A549 (cell line): ENCODE results near the gene ANTKMT. TPM values are rescaled to one million over a fixed set of nuclear protein-coding genes. Genes with fewer than 3 reads are reported as not detected.

Source experiments
- ATAC-seq, 2 experiments: fragments of 200-7000 bp in 1 of 2; fragments of >200 bp in 1 of 2; cut with Nextera tagmentation in 1 of 2; cut with Tn5 transposase in 1 of 2; 3 replicates each; pipeline versions ENCODE4 v1.8.0 to v1.9.1; 2018 to 2020; ENCODE audit warnings: mild to moderate bottlenecking in 1 of 2, moderate library complexity in 1 of 2
- CTCF ChIA-PET: fragments of 300-600 bp; sonication (Branson Sonifier 250); formaldehyde crosslinking; extraction: SDS; loops from one replicate; lab custom pipeline; 2021; ENCODE audit warnings: antibody characterized with exemption, inconsistent platforms; lab: Yijun Ruan, JAX
- POLR2A ChIA-PET: fragments of 350-600 bp; formaldehyde crosslinking; extraction: SDS; loops from one replicate; lab custom pipeline; 2021; ENCODE audit warnings: antibody characterized with exemption, inconsistent platforms; lab: Yijun Ruan, JAX
- DNase-seq, 2 experiments: peaks; one replicate each; pipeline versions ENCODE4 v3.0.0 to v3.0.0-alpha.2; 2011 to 2016; ENCODE audit warnings: low read depth in 1 of 2, low spot score in 1 of 2
- FAIRE-seq: peaks from 2 replicates; lab custom pipeline; 2011; peaks lifted over from hg19 to GRCh38; lab: Jason Lieb, UNC
- H3K27ac ChIP-seq, 2 experiments: fragments of >200 bp; sonication (Bioruptor Twin); formaldehyde crosslinking; 3 replicates each; pipeline ENCODE4 v1.5.1; 2016 to 2017
- H3K4me1 ChIP-seq: fragments of >200 bp; sonication (Bioruptor Twin); formaldehyde crosslinking; 3 replicates; pipeline ENCODE4 v1.6.1; 2016
- H3K4me2 ChIP-seq: fragments of >200 bp; sonication (Bioruptor Twin); formaldehyde crosslinking; 3 replicates; pipeline ENCODE4 v1.6.1; 2016
- H3K4me3 ChIP-seq: fragments of >200 bp; sonication (Bioruptor Twin); formaldehyde crosslinking; 3 replicates; pipeline ENCODE4 v1.5.1; 2016
- H3K9me3 ChIP-seq: fragments of >200 bp; sonication (Bioruptor Twin); formaldehyde crosslinking; 3 replicates; pipeline ENCODE4 v1.6.1; 2016
- CBX2 ChIP-seq: fragments of 200-600 bp; sonication (generic); IDR thresholded peaks from 2 replicates; pipeline ENCODE4 v1.6.1; 2016; ENCODE audit warnings: low read depth, mild to moderate bottlenecking, borderline replicate concordance
- CBX8 ChIP-seq: fragments of 200-600 bp; sonication (generic); IDR thresholded peaks from 2 replicates; pipeline ENCODE4 v1.6.1; 2016
- CEBPB ChIP-seq, 2 experiments: fragments of >200 bp in 1 of 2; sonication (Bioruptor Twin) in 1 of 2; formaldehyde crosslinking in 1 of 2; IDR thresholded peaks; 2 replicates each; pipeline ENCODE4 v1.6.1; 2012 to 2016
- CHD4 ChIP-seq: fragments of 200-600 bp; sonication (generic); IDR thresholded peaks from 2 replicates; pipeline ENCODE4 v1.6.1; 2016; ENCODE audit warnings: antibody characterized with exemption, mild to moderate bottlenecking, borderline replicate concordance
- EHMT2 ChIP-seq: fragments of 200-600 bp; sonication (generic); IDR thresholded peaks from 2 replicates; pipeline ENCODE4 v1.6.1; 2016; ENCODE audit warnings: antibody characterized with exemption, low read depth, mild to moderate bottlenecking, moderate library complexity
- ESRRA ChIP-seq: fragments of 150-350 bp; IDR thresholded peaks from 2 replicates; pipeline ENCODE4 v1.6.1; 2014; ENCODE audit warnings: mild to moderate bottlenecking, low read length, borderline replicate concordance
- FOSB ChIP-seq: fragments of 250-450 bp; sonication (Bioruptor Pico); IDR thresholded peaks from 2 replicates; pipeline ENCODE4 v1.5.0; 2020; ENCODE audit warnings: mild to moderate bottlenecking, moderate library complexity
- FOXS1 ChIP-seq: fragments of 250-450 bp; sonication (Bioruptor Pico); IDR thresholded peaks from 2 replicates; pipeline ENCODE4 v1.5.0; 2020; ENCODE audit warnings: mild to moderate bottlenecking, moderate library complexity
- GATA3 ChIP-seq: IDR thresholded peaks from 2 replicates; pipeline ENCODE4 v1.6.1; 2012; ENCODE audit warnings: borderline replicate concordance
- KDM1A ChIP-seq: fragments of 200-600 bp; sonication (generic); IDR thresholded peaks from 2 replicates; pipeline ENCODE4 v1.6.1; 2016; ENCODE audit warnings: low read depth, mild to moderate bottlenecking
- MAZ ChIP-seq: fragments of 150-350 bp; IDR thresholded peaks from 2 replicates; pipeline ENCODE4 v1.6.1; 2014; ENCODE audit warnings: antibody characterized with exemption, low read depth, low read length, borderline replicate concordance
- MYC ChIP-seq: IDR thresholded peaks from 2 replicates; pipeline ENCODE4 v1.6.1; 2012; ENCODE audit warnings: mild to moderate bottlenecking, inconsistent platforms, low read length, improper control_type of control experiment, borderline replicate concordance
- NR3C1 ChIP-seq: fragments of >200 bp; sonication (Bioruptor Twin); formaldehyde crosslinking; IDR thresholded peaks from 3 replicates; pipeline ENCODE4 v1.6.1; 2017
- SMC3 ChIP-seq: fragments of >200 bp; sonication (Bioruptor Twin); formaldehyde crosslinking; IDR thresholded peaks from 3 replicates; pipeline ENCODE4 v1.6.1; 2018; ENCODE audit warnings: inconsistent platforms
- TP53 ChIP-seq: fragments of 250-450 bp; sonication (Bioruptor Pico); IDR thresholded peaks from 2 replicates; pipeline ENCODE4 v1.5.0; 2021; ENCODE audit warnings: mild to moderate bottlenecking, moderate library complexity
- ZSCAN20 ChIP-seq: fragments of 250-450 bp; sonication (Bioruptor Pico); IDR thresholded peaks from 2 replicates; pipeline ENCODE4 v1.8.0; 2022; ENCODE audit warnings: mild to moderate bottlenecking, moderate library complexity
- WGBS: methylation state at CpG from one replicate; pipeline ENCODE4 v1.1.6; 2017; ENCODE audit errors: missing lambda C conversion rate; 5-methylcytosine and 5-hydroxymethylcytosine counted together
- polyA plus RNA-seq, 4 experiments: library from polyadenylated mRNA; depleted of rRNA in 3 of 4; stranded (reverse); fragments of >200 nt; fragmentation: RNase III in 1 of 4; extraction: RNeasy Plus Mini Kit Qiagen cat#74134 plus additional on column Dnase treatment in 1 of 4; gene quantifications; 2 replicates in 3 of 4; 3 replicates in 1 of 4; pipeline ENCODE4 v1.2.3, GENCODE V29; 2011 to 2017
- TF ChIP-seq, protein P1 (sequence below): fragments of >200 bp; sonication (Bioruptor Twin); formaldehyde crosslinking; IDR thresholded peaks from 3 replicates; pipeline ENCODE4 v1.6.1; 2016
- TF ChIP-seq, protein P2 (sequence below): fragments of 200-600 bp; sonication (generic); IDR thresholded peaks from 2 replicates; pipeline ENCODE4 v1.6.1; 2016; ENCODE audit warnings: antibody characterized with exemption, mild to moderate bottlenecking, moderate library complexity
- TF ChIP-seq, protein P3 (sequence below): fragments of >200 bp; sonication (Bioruptor Twin); formaldehyde crosslinking; IDR thresholded peaks from 3 replicates; pipeline ENCODE4 v1.5.1; 2016
- TF ChIP-seq, protein P4 (sequence below): IDR thresholded peaks from 2 replicates; pipeline ENCODE4 v1.6.1; 2012; ENCODE audit warnings: low read depth, borderline replicate concordance
- TF ChIP-seq, protein P5 (sequence below): fragments of >200 bp; sonication (Bioruptor Twin); formaldehyde crosslinking; IDR thresholded peaks from 2 replicates; pipeline ENCODE4 v1.6.1; 2016

The ANTKMT gene
- polyA plus RNA-seq, 2 of the 4 experiments (the other 2 are of a cell fraction): 11.9 to 55.8 TPM

DNA sequence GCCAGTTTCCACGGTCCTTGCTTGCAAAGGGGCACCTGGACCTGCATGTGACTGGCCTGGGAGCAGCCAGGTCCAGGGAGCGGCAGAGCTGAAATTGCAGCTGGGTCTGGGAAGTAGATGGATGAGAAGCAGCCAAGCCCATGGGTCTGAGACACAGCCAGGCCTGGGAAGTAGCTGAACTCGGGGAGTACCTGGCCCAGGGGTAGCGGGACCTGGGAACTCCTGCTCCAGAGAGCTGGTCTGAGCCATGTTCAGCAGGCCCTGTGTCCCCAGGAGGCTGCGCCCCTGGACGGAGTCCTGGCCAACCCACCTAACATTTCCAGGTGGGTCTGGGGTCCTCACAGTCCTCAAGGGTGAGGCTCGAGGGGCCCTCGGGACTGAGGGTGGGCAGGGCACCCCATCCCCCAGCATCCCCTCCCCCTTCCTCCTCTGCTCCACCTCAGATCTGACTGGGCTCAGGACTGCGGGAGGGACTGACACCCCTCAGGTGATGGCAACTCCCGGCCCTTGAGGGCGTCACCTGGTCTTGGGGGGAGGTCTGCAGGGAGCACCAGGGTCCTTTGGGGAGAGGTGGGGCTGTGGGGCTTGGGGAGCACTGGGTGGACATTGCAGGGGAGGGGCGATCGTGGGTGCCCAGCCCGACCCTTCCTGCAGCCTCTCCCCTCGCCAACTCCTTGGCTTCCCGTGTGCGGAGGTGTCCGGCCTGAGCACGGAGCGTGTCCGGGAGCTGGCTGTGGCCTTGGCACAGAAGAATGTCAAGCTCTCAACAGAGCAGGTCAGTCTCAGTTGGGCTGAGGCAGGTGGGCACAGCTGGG lies 42.6 kb downstream of the ANTKMT start:
- Histone ChIP-seq H3K27ac (peak overlapping the region in 1 of 2 experiments; percentile 1; a peak in 2 of 6 replicates), H3K4me2 (no peak overlapping the region), H3K9me3 (no peaks in the 10 kb centered on the region), H3K4me1 (peaks cover 41% of the 10 kb centered on the region), H3K4me3 (no peak overlapping the region)
- 50% methylated on average over 16 of the region's 21 CpGs for WGBS
- CTCF ChIA-PET: interaction anchor here (0.8 to 15.8 kb wide), 5 partner anchors 20 to 48 kb away, joined by 3 to 105 read pairs (median 4); partner anchors contain the start of genes CHTF18, METRN and RPUSD1
- POLR2A ChIA-PET: interaction anchor here (0.6 kb wide), 1 partner anchor 15 kb away, joined by 3 read pairs; no protein-coding TSS in a partner anchor
- ATAC-seq (peak in 1 of 2 experiments; percentile 8; a peak in 2 of 6 replicates), DNase-seq (peak in 1 of 2 experiments; percentile 49), FAIRE-seq (no peak)
- TF ChIP-seq, protein P1, sequence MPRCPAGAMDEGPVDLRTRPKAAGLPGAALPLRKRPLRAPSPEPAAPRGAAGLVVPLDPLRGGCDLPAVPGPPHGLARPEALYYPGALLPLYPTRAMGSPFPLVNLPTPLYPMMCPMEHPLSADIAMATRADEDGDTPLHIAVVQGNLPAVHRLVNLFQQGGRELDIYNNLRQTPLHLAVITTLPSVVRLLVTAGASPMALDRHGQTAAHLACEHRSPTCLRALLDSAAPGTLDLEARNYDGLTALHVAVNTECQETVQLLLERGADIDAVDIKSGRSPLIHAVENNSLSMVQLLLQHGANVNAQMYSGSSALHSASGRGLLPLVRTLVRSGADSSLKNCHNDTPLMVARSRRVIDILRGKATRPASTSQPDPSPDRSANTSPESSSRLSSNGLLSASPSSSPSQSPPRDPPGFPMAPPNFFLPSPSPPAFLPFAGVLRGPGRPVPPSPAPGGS: no peak
- TF ChIP-seq, protein P2, sequence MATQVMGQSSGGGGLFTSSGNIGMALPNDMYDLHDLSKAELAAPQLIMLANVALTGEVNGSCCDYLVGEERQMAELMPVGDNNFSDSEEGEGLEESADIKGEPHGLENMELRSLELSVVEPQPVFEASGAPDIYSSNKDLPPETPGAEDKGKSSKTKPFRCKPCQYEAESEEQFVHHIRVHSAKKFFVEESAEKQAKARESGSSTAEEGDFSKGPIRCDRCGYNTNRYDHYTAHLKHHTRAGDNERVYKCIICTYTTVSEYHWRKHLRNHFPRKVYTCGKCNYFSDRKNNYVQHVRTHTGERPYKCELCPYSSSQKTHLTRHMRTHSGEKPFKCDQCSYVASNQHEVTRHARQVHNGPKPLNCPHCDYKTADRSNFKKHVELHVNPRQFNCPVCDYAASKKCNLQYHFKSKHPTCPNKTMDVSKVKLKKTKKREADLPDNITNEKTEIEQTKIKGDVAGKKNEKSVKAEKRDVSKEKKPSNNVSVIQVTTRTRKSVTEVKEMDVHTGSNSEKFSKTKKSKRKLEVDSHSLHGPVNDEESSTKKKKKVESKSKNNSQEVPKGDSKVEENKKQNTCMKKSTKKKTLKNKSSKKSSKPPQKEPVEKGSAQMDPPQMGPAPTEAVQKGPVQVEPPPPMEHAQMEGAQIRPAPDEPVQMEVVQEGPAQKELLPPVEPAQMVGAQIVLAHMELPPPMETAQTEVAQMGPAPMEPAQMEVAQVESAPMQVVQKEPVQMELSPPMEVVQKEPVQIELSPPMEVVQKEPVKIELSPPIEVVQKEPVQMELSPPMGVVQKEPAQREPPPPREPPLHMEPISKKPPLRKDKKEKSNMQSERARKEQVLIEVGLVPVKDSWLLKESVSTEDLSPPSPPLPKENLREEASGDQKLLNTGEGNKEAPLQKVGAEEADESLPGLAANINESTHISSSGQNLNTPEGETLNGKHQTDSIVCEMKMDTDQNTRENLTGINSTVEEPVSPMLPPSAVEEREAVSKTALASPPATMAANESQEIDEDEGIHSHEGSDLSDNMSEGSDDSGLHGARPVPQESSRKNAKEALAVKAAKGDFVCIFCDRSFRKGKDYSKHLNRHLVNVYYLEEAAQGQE: no peak
- TF ChIP-seq SMC3: no peak

DNA sequence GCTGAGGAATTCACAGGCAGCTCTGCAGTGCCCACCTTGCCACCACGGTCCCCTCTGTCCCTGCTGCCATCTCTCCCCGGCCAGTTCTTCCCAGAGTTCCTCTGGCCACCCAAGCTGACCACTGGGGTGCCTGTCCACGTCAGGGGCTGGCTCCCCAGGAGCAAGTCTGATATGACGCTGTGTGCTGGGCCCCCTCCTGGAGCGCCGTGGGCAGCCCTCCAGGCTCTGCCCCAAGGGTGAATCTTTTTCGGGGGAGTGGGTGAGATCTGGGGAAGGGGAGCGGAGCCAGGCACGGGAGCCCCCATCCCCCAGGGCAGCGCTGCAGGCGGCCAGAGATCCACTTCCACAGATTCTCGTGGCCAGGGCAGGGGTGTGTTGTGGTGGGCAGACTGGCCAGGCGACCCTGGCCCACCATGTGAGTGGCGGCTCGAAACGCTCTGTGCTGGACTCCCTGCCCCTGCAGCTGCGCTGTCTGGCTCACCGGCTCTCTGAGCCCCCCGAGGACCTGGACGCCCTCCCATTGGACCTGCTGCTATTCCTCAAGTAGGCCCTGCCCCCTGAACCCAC lies 43.3 kb downstream of the ANTKMT start:
- H3K4me1 ChIP-seq: peaks cover 43% of the 10 kb centered on the region
- no peak overlapping the region; a peak in 1 of 6 replicates for H3K27ac ChIP-seq
- 67% methylated on average over 10 of the region's 20 CpGs for WGBS
- no peaks in the 10 kb centered on the region for H3K9me3 ChIP-seq
- ChIA-PET CTCF (interaction anchor here (0.8 to 15.8 kb wide), 2 partner anchors 9 to 22 kb away, joined by 4 to 105 read pairs; partner anchors contain the start of genes CHTF18 and RPUSD1), POLR2A (interaction anchor here (0.6 kb wide), 1 partner anchor 15 kb away, joined by 3 read pairs; no protein-coding TSS in a partner anchor)
- ATAC-seq (no peak), FAIRE-seq (no peak), DNase-seq (no peak)
- no peak overlapping the region for H3K4me3 ChIP-seq
- TF ChIP-seq, protein P3, sequence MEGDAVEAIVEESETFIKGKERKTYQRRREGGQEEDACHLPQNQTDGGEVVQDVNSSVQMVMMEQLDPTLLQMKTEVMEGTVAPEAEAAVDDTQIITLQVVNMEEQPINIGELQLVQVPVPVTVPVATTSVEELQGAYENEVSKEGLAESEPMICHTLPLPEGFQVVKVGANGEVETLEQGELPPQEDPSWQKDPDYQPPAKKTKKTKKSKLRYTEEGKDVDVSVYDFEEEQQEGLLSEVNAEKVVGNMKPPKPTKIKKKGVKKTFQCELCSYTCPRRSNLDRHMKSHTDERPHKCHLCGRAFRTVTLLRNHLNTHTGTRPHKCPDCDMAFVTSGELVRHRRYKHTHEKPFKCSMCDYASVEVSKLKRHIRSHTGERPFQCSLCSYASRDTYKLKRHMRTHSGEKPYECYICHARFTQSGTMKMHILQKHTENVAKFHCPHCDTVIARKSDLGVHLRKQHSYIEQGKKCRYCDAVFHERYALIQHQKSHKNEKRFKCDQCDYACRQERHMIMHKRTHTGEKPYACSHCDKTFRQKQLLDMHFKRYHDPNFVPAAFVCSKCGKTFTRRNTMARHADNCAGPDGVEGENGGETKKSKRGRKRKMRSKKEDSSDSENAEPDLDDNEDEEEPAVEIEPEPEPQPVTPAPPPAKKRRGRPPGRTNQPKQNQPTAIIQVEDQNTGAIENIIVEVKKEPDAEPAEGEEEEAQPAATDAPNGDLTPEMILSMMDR: no peak
- TF ChIP-seq GATA3 (no peak), CHD4 (no peak), FOSB (CRISPR knock-in tag) (no peak), CBX2 (no peak), ZSCAN20 (no peak), CBX8 (no peak), ESRRA (no peak), MYC (no peak), CEBPB (IDR thresholded peaks at IDR 0.05) (no peak), NR3C1 (no peak), TP53 (CRISPR knock-in tag) (no peak), KDM1A (no peak), EHMT2 (no peak), MAZ (no peak), FOXS1 (CRISPR knock-in tag) (no peak)
- TF ChIP-seq, protein P4, sequence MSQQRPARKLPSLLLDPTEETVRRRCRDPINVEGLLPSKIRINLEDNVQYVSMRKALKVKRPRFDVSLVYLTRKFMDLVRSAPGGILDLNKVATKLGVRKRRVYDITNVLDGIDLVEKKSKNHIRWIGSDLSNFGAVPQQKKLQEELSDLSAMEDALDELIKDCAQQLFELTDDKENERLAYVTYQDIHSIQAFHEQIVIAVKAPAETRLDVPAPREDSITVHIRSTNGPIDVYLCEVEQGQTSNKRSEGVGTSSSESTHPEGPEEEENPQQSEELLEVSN: no peak
- TF ChIP-seq, protein P5, sequence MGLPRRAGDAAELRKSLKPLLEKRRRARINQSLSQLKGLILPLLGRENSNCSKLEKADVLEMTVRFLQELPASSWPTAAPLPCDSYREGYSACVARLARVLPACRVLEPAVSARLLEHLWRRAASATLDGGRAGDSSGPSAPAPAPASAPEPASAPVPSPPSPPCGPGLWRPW: no peak
- TF ChIP-seq, protein P2: no peak
- no peak overlapping the region for H3K4me2 ChIP-seq
